Fibroblast of lung (primary cell): Measurements from ENCODE around the gene ZGPAT. TPM values are rescaled to one million over a fixed set of nuclear protein-coding genes. Genes with fewer than 3 reads are reported as not detected.

Experiments
- DNase-seq, 2 donors: peaks; one replicate each; pipeline versions ENCODE4 v3.0.0 to v3.0.0-alpha.2; 2010; ENCODE audit warnings: low read depth in 2 of 2
- H2AFZ ChIP-seq: 2 replicates; pipeline ENCODE4 v1.5.1; 2012; ENCODE audit warnings: low read length, control low read depth, inconsistent platforms
- H3K27ac ChIP-seq: 2 replicates; pipeline ENCODE4 v1.5.1; 2011; ENCODE audit warnings: low read length, control low read depth; ENCODE audit not compliant: insufficient read depth
- H3K27me3 ChIP-seq: 2 replicates; pipeline ENCODE4 v1.5.1; 2011; ENCODE audit warnings: mild to moderate bottlenecking, low read length; ENCODE audit not compliant: control insufficient read depth, insufficient read depth
- H3K36me3 ChIP-seq: 2 replicates; pipeline ENCODE4 v1.5.1; 2011; ENCODE audit warnings: low read length; ENCODE audit not compliant: control insufficient read depth, insufficient read depth
- H3K4me1 ChIP-seq: 2 replicates; pipeline ENCODE4 v1.5.1; 2011; ENCODE audit warnings: low read length; ENCODE audit not compliant: control insufficient read depth, insufficient read depth; ENCODE audit errors: extremely low read depth
- H3K4me2 ChIP-seq: 2 replicates; pipeline ENCODE4 v1.5.1; 2011; ENCODE audit warnings: low read length, control low read depth; ENCODE audit not compliant: insufficient read depth; ENCODE audit errors: extremely low read depth
- H3K4me3 ChIP-seq, 4 experiments: fragments of 200-600 bp in 1 of 4; sonication (generic) in 1 of 4; replicated peaks in 1 of 4; 2 replicates each; pipeline ENCODE4 v1.5.1; 2011 to 2016; ENCODE audit warnings: low read length in 4 of 4, low read depth in 3 of 4, mild to moderate bottlenecking in 3 of 4, control low read depth in 2 of 4, inconsistent platforms in 1 of 4, mixed read lengths in 1 of 4; ENCODE audit not compliant: insufficient read depth in 1 of 4; ENCODE audit errors: control extremely low read depth in 1 of 4
- H3K79me2 ChIP-seq: 2 replicates; pipeline ENCODE4 v1.5.1; 2012; ENCODE audit warnings: mild to moderate bottlenecking, low read length, inconsistent platforms; ENCODE audit not compliant: control insufficient read depth, insufficient read depth
- H3K9ac ChIP-seq: 2 replicates; pipeline ENCODE4 v1.5.1; 2011; ENCODE audit warnings: mild to moderate bottlenecking, low read length, control low read depth; ENCODE audit not compliant: insufficient read depth
- H3K9me3 ChIP-seq: 2 replicates; pipeline ENCODE4 v1.5.1; 2012; ENCODE audit warnings: low read depth, low read length; ENCODE audit not compliant: control insufficient read depth, insufficient read depth
- H4K20me1 ChIP-seq: 2 replicates; pipeline ENCODE4 v1.5.1; 2011; ENCODE audit warnings: low read length; ENCODE audit not compliant: control insufficient read depth, insufficient read depth; ENCODE audit errors: extremely low read depth
- CTCF ChIP-seq, 2 donors: IDR thresholded peaks in 1 of 2; conservative IDR thresholded peaks in 1 of 2; 1 replicate in 1 of 2; 2 replicates in 1 of 2; pipeline ENCODE4 v1.5.1; 2011 to 2012; ENCODE audit warnings: low read length in 2 of 2, control low read depth in 1 of 2, inconsistent platforms in 1 of 2, low read depth in 1 of 2, mild to moderate bottlenecking in 1 of 2
- EZH2 ChIP-seq: IDR thresholded peaks from 2 replicates; pipeline ENCODE4 v1.5.1; 2012; ENCODE audit warnings: low read length, control low read depth, mild to moderate bottlenecking; ENCODE audit errors: missing control alignments
- polyA plus RNA-seq, 2 donors: library from polyadenylated mRNA; depleted of rRNA in 1 of 2; stranded (reverse) in 1 of 2; unstranded in 1 of 2; fragments of >200 nt; gene quantifications; 2 replicates each; pipeline ENCODE4 v1.2.1, GENCODE V29; 2011 to 2012; ENCODE audit warnings: missing spikeins in 1 of 2
- total RNA-seq: library from RNA; depleted of rRNA; stranded (reverse); fragments of >200 nt; gene quantifications from 2 replicates; pipeline ENCODE4 v1.2.1, GENCODE V29; 2014

Gene ZGPAT
- total and polyA plus RNA-seq, 2 donors (not counting 1 experiment from before 2014, with no cell fraction given), result 7.6 to 10.7 TPM

GRCh38 chr20:63732118-63733095, 24.6 kb downstream of the ZGPAT start:
- Histone ChIP-seq H4K20me1 (no peaks in the 10 kb centered on the region), H3K36me3 (peaks cover 22% of the 10 kb centered on the region)
- DNase-seq, result no peak

GRCh38 chr20:63733117-63733516, 25.3 kb downstream of the ZGPAT start:
- Histone ChIP-seq H3K9ac (no peak overlapping the region), H3K4me2 (no peak overlapping the region), H3K27ac (no peak overlapping the region), H3K27me3 (no peaks in the 10 kb centered on the region), H3K9me3 (no peaks in the 10 kb centered on the region), H3K4me1 (no peaks in the 10 kb centered on the region), H3K4me3 (no peak overlapping the region), H3K36me3 (peaks cover 22% of the 10 kb centered on the region), H4K20me1 (no peaks in the 10 kb centered on the region), H3K79me2 (peaks cover 21% of the 10 kb centered on the region), H2AFZ (no peak overlapping the region)
- DNase-seq, result no peak
- TF ChIP-seq EZH2 (no peak), CTCF (conservative IDR thresholded peaks at IDR 0.05 in 1 of 2, IDR thresholded peaks at IDR 0.05 in 1 of 2; ENCODE audit: low read depth in 1 of 2, low read length in 2 of 2) (no peak)

More at GRCh38 chr20:63732118-63733095, 24.6 kb downstream of the ZGPAT start:
- no peak overlapping the region for H3K4me3 ChIP-seq
- no peaks in the 10 kb centered on the region for H3K27me3 ChIP-seq
- TF ChIP-seq CTCF (conservative IDR thresholded peaks at IDR 0.05 in 1 of 2, IDR thresholded peaks at IDR 0.05 in 1 of 2; ENCODE audit: low read depth in 1 of 2, low read length in 2 of 2) (no peak), EZH2 (no peak)
- H3K27ac ChIP-seq, result no peak overlapping the region
- H2AFZ ChIP-seq, result no peak overlapping the region
- H3K4me2 ChIP-seq, result no peak overlapping the region
- H3K9me3 ChIP-seq, result no peaks in the 10 kb centered on the region
- H3K4me1 ChIP-seq, result no peaks in the 10 kb centered on the region
- no peak overlapping the region for H3K9ac ChIP-seq
- peaks cover 21% of the 10 kb centered on the region for H3K79me2 ChIP-seq

GRCh38 chr20:63733579-63734081, 25.8 kb downstream of the ZGPAT start:
- peaks cover 21% of the 10 kb centered on the region for H3K79me2 ChIP-seq
- H3K9ac ChIP-seq, result no peak overlapping the region
- no peak overlapping the region for H2AFZ ChIP-seq
- no peak overlapping the region for H3K27ac ChIP-seq
- no peak for DNase-seq
- H3K9me3 ChIP-seq, result no peaks in the 10 kb centered on the region
- no peak for TF ChIP-seq CTCF (conservative IDR thresholded peaks at IDR 0.05 in 1 of 2, IDR thresholded peaks at IDR 0.05 in 1 of 2; ENCODE audit: low read depth in 1 of 2, low read length in 2 of 2)
- no peak for TF ChIP-seq EZH2
- no peak overlapping the region for H3K4me2 ChIP-seq
- no peaks in the 10 kb centered on the region for H3K27me3 ChIP-seq
- no peaks in the 10 kb centered on the region for H3K4me1 ChIP-seq
- H4K20me1 ChIP-seq, result no peaks in the 10 kb centered on the region
- H3K36me3 ChIP-seq, result peaks cover 22% of the 10 kb centered on the region
- no peak overlapping the region for H3K4me3 ChIP-seq
